SIG-M5 (cell line): ENCODE results near the gene ASH1L.
"Not testable (repeated sequence)": the region's sequence is repeated elsewhere in the genome, so short reads cannot be mapped to it uniquely, and the experiment has no call there.

Experiments used
- DNase-seq: peaks from one replicate; lab custom pipeline; 2025; lab: John Stamatoyannopoulos, UW

Gene ASH1L

GRCh38 chr1:155555915-155556314 is 6.7 kb downstream of the ASH1L start:
- no peak for DNase-seq

- DNase-seq: no peak
Measured at GRCh38 chr1:155553349-155553748, 9.3 kb downstream of the ASH1L start.

GRCh38 chr1:155548706-155549105 is 13.9 kb downstream of the ASH1L start:
- DNase-seq: no peak

- no peak for DNase-seq
Measured at GRCh38 chr1:155540000-155540874, 22.4 kb downstream of the ASH1L start.

GRCh38 chr1:155537193-155537592 is 25.4 kb downstream of the ASH1L start:
- no peak for DNase-seq

- DNase-seq: no peak
Measured at GRCh38 chr1:155531624-155532023, 31.0 kb downstream of the ASH1L start.

GRCh38 chr1:155529929-155530328 is 32.7 kb downstream of the ASH1L start:
- no peak for DNase-seq

GRCh38 chr1:155529109-155529508 is 33.5 kb downstream of the ASH1L start:
- no peak for DNase-seq

GRCh38 chr1:155527677-155528076 is 34.9 kb downstream of the ASH1L start:
- DNase-seq: no peak

GRCh38 chr1:155526356-155526755 is 36.2 kb downstream of the ASH1L start:
- DNase-seq: no peak

GRCh38 chr1:155522069-155522468 is 40.5 kb downstream of the ASH1L start:
- DNase-seq: no peak

- DNase-seq: no peak
Measured at GRCh38 chr1:155518484-155518883, 44.1 kb downstream of the ASH1L start.

- DNase-seq: no peak
Measured at GRCh38 chr1:155514582-155515187, 47.9 kb downstream of the ASH1L start.

GRCh38 chr1:155513300-155513916 is 49.2 kb downstream of the ASH1L start:
- DNase-seq: no peak

GRCh38 chr1:155511385-155511784 is 51.2 kb downstream of the ASH1L start:
- DNase-seq: not testable (repeated sequence)

- DNase-seq: no peak
Measured at GRCh38 chr1:155509064-155509463, 53.5 kb downstream of the ASH1L start.

GRCh38 chr1:155507945-155508344 is 54.7 kb downstream of the ASH1L start:
- no peak for DNase-seq

- DNase-seq: not testable (repeated sequence)
Measured at GRCh38 chr1:155505963-155506362, 56.6 kb downstream of the ASH1L start.

- no peak for DNase-seq
Measured at GRCh38 chr1:155504207-155504606, 58.4 kb downstream of the ASH1L start.

- no peak for DNase-seq
Measured at GRCh38 chr1:155499953-155500639, 62.5 kb downstream of the ASH1L start.

GRCh38 chr1:155499263-155499662 is 63.3 kb downstream of the ASH1L start:
- no peak for DNase-seq

- DNase-seq: not testable (repeated sequence)
Measured at GRCh38 chr1:155493595-155493994, 69.0 kb downstream of the ASH1L start.
